Immature natural killer cell (primary cell): ENCODE measurements around the gene RFT1. TPM values are rescaled to one million over a fixed set of nuclear protein-coding genes. Genes with fewer than 3 reads are reported as not detected.
A peak's percentile ranks its signal among the peaks of the same experiment; 100 is the strongest.

Source experiments
- DNase-seq, 3 donors: peaks; one replicate each; pipeline ENCODE4 v3.0.0; 2022; ENCODE audit warnings: mixed read lengths in 1 of 3
- H3K27ac Mint-ChIP-seq, 6 donors: one replicate each; pipeline ENCODE4 v1.8.0; 2020; ENCODE audit warnings: mixed read lengths in 6 of 6, mild to moderate bottlenecking in 5 of 6, inconsistent platforms in 4 of 6, moderate library complexity in 3 of 6
- H3K27me3 Mint-ChIP-seq, 3 donors: one replicate each; pipeline ENCODE4 v1.8.0; 2020 to 2021; ENCODE audit warnings: low read depth in 3 of 3, mild to moderate bottlenecking in 3 of 3, mixed read lengths in 3 of 3, moderate library complexity in 3 of 3, inconsistent platforms in 1 of 3
- H3K36me3 Mint-ChIP-seq, 3 donors: one replicate each; pipeline ENCODE4 v1.8.0; 2020; ENCODE audit warnings: mixed read lengths in 3 of 3, inconsistent platforms in 2 of 3, mild to moderate bottlenecking in 2 of 3
- H3K4me1 Mint-ChIP-seq, 2 donors: one replicate each; pipeline ENCODE4 v1.8.0; 2020; ENCODE audit warnings: inconsistent platforms in 2 of 2, mild to moderate bottlenecking in 2 of 2, mixed read lengths in 2 of 2, moderate library complexity in 1 of 2
- H3K4me3 Mint-ChIP-seq, 5 donors: one replicate each; pipeline ENCODE4 v1.8.0; 2020; ENCODE audit warnings: mild to moderate bottlenecking in 5 of 5, mixed read lengths in 5 of 5, inconsistent platforms in 3 of 5, moderate library complexity in 3 of 5
- H3K9me3 Mint-ChIP-seq, 6 donors: one replicate each; pipeline ENCODE4 v1.8.0; 2020; ENCODE audit warnings: mild to moderate bottlenecking in 6 of 6, mixed read lengths in 6 of 6, inconsistent platforms in 4 of 6, moderate library complexity in 3 of 6
- polyA plus RNA-seq, 3 donors: library from polyadenylated mRNA; unstranded; fragments of 300-500 nt; fragmentation: Illumina TruSeq; gene quantifications; one replicate each; pipeline ENCODE4 v1.2.3, GENCODE V29; 2021

The RFT1 gene
- polyA plus RNA-seq, 3 donors from 2014 or later, result 14.2 to 29.2 (median 21.7) TPM

- Mint-ChIP-seq H3K27me3 (peaks cover 0 to 3% (median 1%) of the 10 kb centered on the region in 3 donors), H3K27ac (peak overlapping the region; percentile 9 to 73 (median 50)), H3K36me3 (no peaks in the 10 kb centered on the region), H3K9me3 (no peaks in the 10 kb centered on the region), H3K4me3 (peak overlapping the region in 3 of 5 donors; percentile 24 to 53 (median 44)), H3K4me1 (peaks cover 77 to 83% of the 10 kb centered on the region in 2 donors)
- DNase-seq, result no peak
These were observed 38.1 kb upstream of the RFT1 start for GRCh38 chr3:53168175-53168923.

GRCh38 chr3:53167418-53168174 lies 37.4 kb upstream of the RFT1 start:
- H3K4me1 Mint-ChIP-seq, result peaks cover 83 to 90% of the 10 kb centered on the region in 2 donors
- H3K4me3 Mint-ChIP-seq, result peak overlapping the region in 3 of 5 donors; percentile 30 to 50 (median 44)
- no peak for DNase-seq
- H3K9me3 Mint-ChIP-seq, result no peaks in the 10 kb centered on the region
- no peaks in the 10 kb centered on the region for H3K36me3 Mint-ChIP-seq
- H3K27me3 Mint-ChIP-seq, result peaks cover 3 to 8% (median 5%) of the 10 kb centered on the region in 3 donors
- H3K27ac Mint-ChIP-seq, result peak overlapping the region in 4 of 6 donors; percentile 26 to 73 (median 42)

- Mint-ChIP-seq H3K9me3 (no peaks in the 10 kb centered on the region), H3K36me3 (no peaks in the 10 kb centered on the region), H3K27me3 (peaks cover 3 to 12% (median 9%) of the 10 kb centered on the region in 3 donors), H3K4me3 (peak overlapping the region in 3 of 5 donors; percentile 21 to 34 (median 33)), H3K4me1 (peaks cover 81 to 96% of the 10 kb centered on the region in 2 donors), H3K27ac (peak overlapping the region in 1 of 6 donors; percentile 48)
- no peak for DNase-seq
These were observed 36.6 kb upstream of the RFT1 start for GRCh38 chr3:53166781-53167291.

- Mint-ChIP-seq H3K27me3 (peaks cover 3 to 15% (median 11%) of the 10 kb centered on the region in 3 donors), H3K27ac (peak overlapping the region in 3 of 6 donors; percentile 20 to 48 (median 25)), H3K4me3 (peak overlapping the region in 2 of 5 donors; percentile 21 to 33), H3K4me1 (peaks cover 79 to 89% of the 10 kb centered on the region in 2 donors), H3K36me3 (no peaks in the 10 kb centered on the region), H3K9me3 (no peaks in the 10 kb centered on the region)
- no peak for DNase-seq
These were observed 36.0 kb upstream of the RFT1 start for GRCh38 chr3:53166206-53166605.

DNA sequence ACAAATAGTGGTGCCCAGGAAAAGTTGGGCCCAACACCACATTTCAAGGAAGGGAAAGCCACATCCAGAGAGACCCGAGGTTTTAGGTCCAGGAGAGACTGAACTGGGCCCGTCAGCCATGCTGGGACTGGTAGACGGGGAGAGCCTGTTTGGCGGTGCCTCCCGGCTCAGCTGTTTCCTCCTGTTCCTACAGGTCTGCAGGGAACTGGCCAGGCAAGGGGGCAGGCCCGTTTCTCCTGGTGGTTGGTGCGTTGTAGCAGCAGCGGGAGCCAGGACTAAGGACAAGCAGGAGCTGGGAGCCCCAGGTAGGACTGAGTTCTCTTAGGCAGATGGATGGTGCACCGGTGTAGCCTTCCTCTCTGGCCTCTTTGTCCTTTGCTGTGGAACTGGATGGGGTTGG lies 34.7 kb upstream of the RFT1 start:
- peaks cover 6 to 17% (median 11%) of the 10 kb centered on the region in 3 donors for H3K27me3 Mint-ChIP-seq
- H3K27ac Mint-ChIP-seq, result peak overlapping the region in 1 of 6 donors; percentile 40
- no peak for DNase-seq
- peaks cover 72 to 83% of the 10 kb centered on the region in 2 donors for H3K4me1 Mint-ChIP-seq
- H3K9me3 Mint-ChIP-seq, result no peaks in the 10 kb centered on the region
- H3K4me3 Mint-ChIP-seq, result no peak overlapping the region
- no peaks in the 10 kb centered on the region for H3K36me3 Mint-ChIP-seq

DNA sequence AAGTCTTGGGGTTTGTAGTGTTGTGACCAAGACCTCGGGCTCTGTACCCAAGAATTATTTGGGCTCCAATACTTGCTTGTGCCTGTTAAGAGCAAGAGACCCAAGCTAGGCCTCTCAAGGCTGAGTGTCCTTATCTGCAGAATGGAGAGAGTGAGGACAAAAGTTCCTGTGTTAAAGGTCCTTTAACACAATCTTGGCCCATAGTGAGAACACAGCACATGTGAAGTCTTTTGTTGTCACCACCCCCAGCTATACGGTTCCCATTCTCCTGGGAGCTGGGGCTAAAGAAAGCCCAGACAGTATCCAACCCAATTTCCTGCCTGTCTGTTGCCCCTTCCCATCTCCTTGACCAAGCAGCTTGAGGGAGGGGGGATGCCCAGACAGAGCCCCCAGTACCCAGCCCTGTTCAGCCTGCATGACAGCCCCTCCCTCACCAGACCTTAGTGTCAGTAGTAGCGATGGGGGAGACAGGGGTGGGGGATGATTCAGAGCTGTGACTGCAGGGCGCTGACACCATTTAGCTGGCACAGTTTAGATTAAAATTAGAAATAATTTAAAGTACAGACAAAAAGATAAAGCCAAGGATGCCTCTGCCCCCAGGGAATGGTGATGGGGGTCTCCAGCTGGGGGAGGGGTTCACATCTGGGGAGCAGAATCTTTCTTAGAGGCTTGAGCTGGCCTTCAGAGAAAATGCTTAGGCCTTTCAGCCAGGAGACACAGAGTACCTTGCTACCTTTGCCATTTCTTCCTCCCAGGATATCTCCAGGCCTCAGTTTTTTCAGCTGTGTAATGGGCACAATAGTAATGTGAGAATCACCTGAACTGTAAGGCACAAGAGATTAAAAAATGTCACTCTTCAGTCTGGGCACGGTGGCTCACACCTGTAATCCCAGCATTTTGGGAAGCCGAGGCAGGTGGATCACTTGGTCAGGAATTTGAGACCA lies 33.5 kb upstream of the RFT1 start:
- peak overlapping the region; percentile 88 to 96 (median 92) for H3K27ac Mint-ChIP-seq
- no peaks in the 10 kb centered on the region for H3K9me3 Mint-ChIP-seq
- H3K36me3 Mint-ChIP-seq, result no peaks in the 10 kb centered on the region
- DNase-seq, result no peak
- peaks cover 60 to 73% of the 10 kb centered on the region in 2 donors for H3K4me1 Mint-ChIP-seq
- peak overlapping the region; percentile 91 to 97 (median 92) for H3K4me3 Mint-ChIP-seq
- H3K27me3 Mint-ChIP-seq, result peaks cover 7 to 19% (median 11%) of the 10 kb centered on the region in 3 donors

- Mint-ChIP-seq H3K9me3 (no peaks in the 10 kb centered on the region), H3K4me1 (peaks cover 52 to 64% of the 10 kb centered on the region in 2 donors), H3K4me3 (peak overlapping the region; percentile 91 to 97 (median 92)), H3K36me3 (no peaks in the 10 kb centered on the region), H3K27me3 (peaks cover 8 to 19% (median 11%) of the 10 kb centered on the region in 3 donors), H3K27ac (peak overlapping the region; percentile 88 to 96 (median 92))
- peak; percentile 87 to 88 (median 87) for DNase-seq
These were observed 32.6 kb upstream of the RFT1 start for GRCh38 chr3:53162672-53163443.

- peak; percentile 24 to 32 (median 28) for DNase-seq
- Mint-ChIP-seq H3K9me3 (no peaks in the 10 kb centered on the region), H3K4me3 (peak overlapping the region; percentile 91 to 97 (median 92)), H3K27ac (peak overlapping the region; percentile 88 to 96 (median 92)), H3K36me3 (no peaks in the 10 kb centered on the region), H3K27me3 (peaks cover 8 to 22% (median 13%) of the 10 kb centered on the region in 3 donors), H3K4me1 (peaks cover 44 to 56% of the 10 kb centered on the region in 2 donors)
These were observed 31.8 kb upstream of the RFT1 start for GRCh38 chr3:53161820-53162671.

GRCh38 chr3:53161450-53161819 lies 31.2 kb upstream of the RFT1 start:
- peak overlapping the region; percentile 87 to 94 (median 91) for H3K4me3 Mint-ChIP-seq
- H3K9me3 Mint-ChIP-seq, result no peaks in the 10 kb centered on the region
- peaks cover 8 to 22% (median 13%) of the 10 kb centered on the region in 3 donors for H3K27me3 Mint-ChIP-seq
- DNase-seq, result no peak
- no peaks in the 10 kb centered on the region for H3K36me3 Mint-ChIP-seq
- H3K27ac Mint-ChIP-seq, result peak overlapping the region; percentile 55 to 91 (median 84)
- H3K4me1 Mint-ChIP-seq, result peaks cover 37 to 50% of the 10 kb centered on the region in 2 donors

- peak; percentile 63 to 66 (median 65) for DNase-seq
- H3K27me3 Mint-ChIP-seq, result peaks cover 11 to 22% (median 13%) of the 10 kb centered on the region in 3 donors
- no peaks in the 10 kb centered on the region for H3K9me3 Mint-ChIP-seq
- H3K27ac Mint-ChIP-seq, result peak within 1 kb of the TSS; percentile 72 to 92 (median 88)
- H3K4me3 Mint-ChIP-seq, result peak within 1 kb of the TSS; percentile 91 to 97 (median 92)
- H3K36me3 Mint-ChIP-seq, result no peaks in the 10 kb centered on the region
- H3K4me1 Mint-ChIP-seq, result peaks cover 32 to 45% of the 10 kb centered on the region in 2 donors
These were observed 30.6 kb upstream of the RFT1 start, which contains the start of gene PRKCD for GRCh38 chr3:53160660-53161449. Gene PRKCD, plus strand, starts transcription at chr3:53161209. Its CDS starts 17,214 bp downstream, at chr3:53178423.
